NCI-H1048 (cell line): ENCODE measurements around the gene ARSA.

Source experiments
- DNase-seq: peaks from one replicate; lab custom pipeline; 2025; lab: John Stamatoyannopoulos, UW

Gene ARSA

DNA sequence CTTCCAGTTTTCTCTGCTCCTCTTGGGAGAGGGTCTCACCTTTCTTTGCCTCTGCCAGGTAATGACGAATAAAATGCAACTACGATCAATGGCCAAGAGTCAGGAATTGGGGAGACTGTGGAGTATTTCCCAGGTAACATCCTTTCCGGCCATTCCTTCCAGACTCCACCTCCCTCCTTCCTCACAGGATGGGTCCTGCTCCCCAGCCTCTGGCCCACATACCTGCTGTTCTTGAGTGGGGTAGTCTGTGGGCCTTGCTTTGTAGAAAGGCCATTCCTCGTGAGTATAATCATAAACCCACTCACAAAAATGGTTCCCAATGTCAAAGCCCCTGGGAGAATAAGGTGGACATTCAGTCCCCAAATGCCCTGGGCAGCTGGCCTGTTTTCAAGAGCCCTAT, 48.2 kb downstream of the ARSA start:
- DNase-seq, result no peak

DNA sequence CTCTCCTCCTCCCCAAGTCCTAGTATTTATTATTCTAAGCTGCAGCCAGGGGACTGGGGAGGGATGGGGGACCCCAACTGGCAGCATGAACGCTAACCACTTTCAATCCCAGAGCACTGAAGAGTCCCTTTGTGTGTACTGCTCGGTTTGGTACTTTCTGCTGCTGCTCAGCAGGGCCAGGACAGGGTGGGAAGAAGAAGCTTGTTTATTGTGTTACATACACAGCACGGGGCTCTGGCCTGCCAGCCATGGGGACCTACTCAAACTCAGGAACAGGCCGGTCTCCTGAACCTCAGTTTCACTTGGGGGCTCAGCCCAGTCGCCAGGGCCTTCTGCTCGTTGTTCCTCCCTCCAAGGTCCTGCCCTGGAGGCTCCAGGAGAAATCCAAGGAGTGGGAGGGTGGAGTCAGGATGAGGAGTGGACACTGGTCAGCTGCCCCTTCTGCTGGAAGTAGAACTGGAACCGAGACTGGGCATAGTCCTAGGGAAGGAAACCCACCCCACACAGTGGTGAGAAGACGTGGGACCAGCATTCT, 49.1 kb downstream of the ARSA start:
- DNase-seq, result no peak

DNA sequence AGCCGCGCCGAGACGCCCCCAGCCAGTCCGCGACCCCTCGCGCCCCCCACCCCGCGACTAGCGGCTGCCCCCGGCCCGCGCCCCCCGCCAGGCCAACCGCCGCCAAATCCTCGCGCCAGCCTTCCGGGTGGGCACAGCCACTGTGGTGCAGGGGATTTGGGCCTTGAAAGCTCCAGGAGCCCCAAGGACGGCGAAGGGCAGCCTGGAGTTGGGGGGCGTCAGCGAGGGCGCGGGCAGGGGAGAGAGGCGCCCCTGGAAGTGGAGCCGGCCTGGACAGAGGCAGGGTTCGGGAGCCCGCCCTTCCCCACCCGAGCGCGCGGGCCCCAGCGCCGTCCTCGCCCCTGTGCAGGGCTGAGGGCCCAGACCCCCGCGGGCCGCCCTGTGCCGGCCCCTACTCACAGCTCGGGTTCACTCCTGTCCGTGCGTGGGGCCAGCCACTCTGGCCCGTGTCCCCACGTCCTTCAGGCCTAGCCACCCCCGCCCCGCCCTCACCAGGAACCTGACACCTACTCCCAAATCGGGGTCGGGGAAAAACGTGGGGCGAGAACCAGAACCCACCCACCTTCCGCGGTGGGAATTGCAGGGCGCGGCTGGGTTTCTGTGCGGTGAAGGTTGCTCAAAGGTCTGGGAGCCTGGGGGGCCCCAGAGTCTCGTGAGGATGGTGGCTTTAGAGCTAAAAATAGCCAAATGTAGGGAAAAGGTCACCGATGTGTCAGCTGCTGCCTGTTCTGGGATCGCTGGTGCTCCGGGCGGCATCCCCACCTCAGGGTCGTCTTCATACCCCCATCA, 49.8 kb downstream of the ARSA start, which contains the start of gene CPT1B:
TSS of gene CPT1B (minus strand) at position 441 of the 789 bp plus-strand sequence. CDS start 512 bp downstream, outside the sequence.
- DNase-seq, result no peak

DNA sequence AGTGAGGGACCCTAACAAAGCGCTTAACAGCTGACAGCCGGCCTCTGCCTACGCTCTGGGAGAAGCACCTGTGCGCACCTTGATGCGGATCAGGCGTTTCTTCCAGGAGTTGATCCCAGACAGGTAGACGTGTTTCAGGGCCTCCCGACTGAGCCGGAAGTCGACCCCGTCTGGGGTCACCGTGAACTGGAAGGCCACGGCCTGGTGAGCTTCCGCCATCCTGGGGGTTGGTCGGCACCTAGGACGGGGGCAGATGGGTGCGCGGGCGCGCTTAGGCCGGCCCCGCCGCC, 50.3 kb downstream of the ARSA start:
- no peak for DNase-seq

DNA sequence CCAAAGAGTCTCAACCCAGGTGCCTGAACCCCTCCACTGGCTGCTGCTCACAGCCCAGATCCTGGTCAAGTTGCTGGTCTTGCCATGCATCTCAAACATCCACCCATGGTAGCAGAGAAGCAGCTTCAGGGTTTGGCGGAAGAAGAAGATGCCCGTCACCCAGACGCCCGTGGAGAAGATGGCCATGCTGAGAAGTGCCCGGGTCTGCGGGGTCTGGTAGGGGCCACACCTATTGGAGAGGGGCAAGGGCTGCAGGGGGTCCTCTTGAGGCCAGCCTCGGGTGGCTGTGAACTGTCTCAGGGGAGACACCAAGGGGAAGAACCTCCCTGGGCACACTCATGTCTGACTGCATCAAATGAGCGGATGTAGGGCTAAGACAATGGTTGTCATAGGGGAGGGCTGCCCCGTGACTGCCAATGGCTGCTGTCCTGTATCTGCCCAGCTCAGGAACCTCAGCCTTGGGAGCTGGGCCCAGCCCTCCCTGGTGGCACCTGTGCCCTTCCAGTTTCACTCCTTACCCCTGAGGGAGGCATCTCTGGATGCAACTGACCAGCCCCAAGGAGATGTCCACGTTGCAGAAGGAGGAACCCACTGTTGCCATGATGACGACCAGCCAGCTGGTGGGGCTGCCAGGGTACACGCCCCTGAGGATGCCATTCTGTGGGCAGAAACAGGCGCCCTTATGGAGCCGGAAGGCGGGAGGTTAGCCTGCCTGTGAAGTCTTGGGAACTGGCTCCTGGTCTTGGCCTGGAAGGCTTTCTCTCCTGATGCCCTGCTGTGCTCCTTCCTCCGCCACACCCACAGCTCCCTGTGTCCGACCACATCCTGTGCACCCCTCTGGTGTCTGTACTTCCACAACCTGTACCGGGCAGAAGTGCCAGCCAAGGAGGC, 50.9 kb downstream of the ARSA start:
- no peak for DNase-seq

DNA sequence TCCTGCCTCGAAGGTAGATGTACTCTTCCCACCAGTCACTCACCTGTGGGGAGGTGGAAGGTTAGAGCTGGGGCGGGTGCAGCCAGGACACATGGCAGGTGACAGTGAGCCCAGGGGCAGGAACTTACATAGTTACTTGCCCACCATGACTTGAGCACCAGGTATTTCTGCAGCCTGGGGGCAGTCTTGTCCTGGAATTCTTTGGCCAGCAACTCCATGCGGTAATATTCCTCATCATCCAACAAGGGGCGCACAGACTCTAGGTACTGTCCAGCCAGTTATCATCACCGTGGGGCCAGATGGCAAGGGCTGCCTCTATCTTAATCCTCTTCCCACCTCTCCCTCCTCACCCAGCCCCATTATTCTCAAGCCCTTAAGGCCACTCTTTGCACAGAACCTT, 51.9 kb downstream of the ARSA start:
- no peak for DNase-seq

DNA sequence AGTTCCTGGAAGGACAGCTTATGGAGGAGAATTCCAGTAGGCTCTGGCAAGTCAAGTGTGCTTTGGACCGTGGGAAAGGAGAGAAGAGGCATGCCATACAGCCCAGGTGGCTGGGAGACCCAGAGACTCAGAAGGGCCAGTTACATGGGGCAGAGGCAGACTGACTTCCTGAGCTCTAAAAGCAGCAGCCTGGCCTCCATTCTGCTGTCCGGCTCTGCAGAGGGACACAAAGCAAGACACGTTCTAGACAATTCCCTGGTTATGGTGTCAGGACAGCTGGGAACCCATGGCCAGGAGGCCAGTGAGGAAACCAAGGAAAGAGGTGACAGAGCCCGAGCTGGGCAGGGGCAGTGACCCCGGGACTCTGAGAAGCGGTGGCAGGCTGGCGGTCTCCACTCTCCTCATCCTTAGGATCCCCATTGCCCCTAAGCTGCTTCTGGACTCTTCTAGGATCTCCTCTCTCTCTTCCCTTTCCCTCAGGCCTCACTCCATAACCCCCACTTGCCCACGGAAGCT, 52.5 kb downstream of the ARSA start:
- DNase-seq, result no peak
